H1 (cell line): ENCODE data around the gene FHIP2A. TPM values are rescaled to one million over a fixed set of nuclear protein-coding genes. Genes with fewer than 3 reads are reported as not detected.

Experiments
- CTCF ChIA-PET: fragments of 300-600 bp; sonication (Branson Sonifier 250); formaldehyde crosslinking; loops from one replicate; lab custom pipeline; 2021; ENCODE audit not compliant: partially characterized antibody; lab: Charles Lee
- POLR2A ChIA-PET: fragments of 300-600 bp; sonication (Branson Sonifier 250); formaldehyde crosslinking; loops from one replicate; lab custom pipeline; 2021; ENCODE audit warnings: inconsistent platforms; ENCODE audit not compliant: partially characterized antibody; lab: Charles Lee
- DNase-seq, 2 experiments: peaks; one replicate each; pipeline versions ENCODE4 v3.0.0 to v3.0.0-alpha.2; 2010 to 2022; ENCODE audit warnings: low spot score in 2 of 2, low read depth in 1 of 2, mixed read lengths in 1 of 2
- FAIRE-seq: peaks from 2 replicates; lab custom pipeline; 2011; peaks lifted over from hg19 to GRCh38; lab: Jason Lieb, UNC
- H2AFZ ChIP-seq: 2 replicates; pipeline ENCODE4 v1.8.1; 2012; ENCODE audit warnings: low read length, inconsistent platforms
- H2AK5ac ChIP-seq: 2 replicates; pipeline ENCODE4 v1.6.1; 2013; ENCODE audit warnings: low read depth, low read length
- H2BK120ac ChIP-seq: replicated peaks from 2 replicates; pipeline ENCODE3; 2013; ENCODE audit warnings: low read depth, low read length, inconsistent platforms
- H2BK12ac ChIP-seq: 2 replicates; pipeline ENCODE4 v1.6.1; 2013; ENCODE audit warnings: low read depth, low read length
- H2BK15ac ChIP-seq: 2 replicates; pipeline ENCODE4 v1.6.1; 2013; ENCODE audit warnings: low read length
- H2BK20ac ChIP-seq: 2 replicates; pipeline ENCODE4 v1.6.1; 2013; ENCODE audit warnings: low read length
- H2BK5ac ChIP-seq: 2 replicates; pipeline ENCODE4 v1.6.1; 2013; ENCODE audit warnings: low read depth, low read length
- H3K14ac ChIP-seq: 2 replicates; pipeline ENCODE4 v1.6.1; 2013; ENCODE audit warnings: inconsistent platforms; ENCODE audit not compliant: insufficient read length
- H3K18ac ChIP-seq: 2 replicates; pipeline ENCODE4 v1.6.1; 2013; ENCODE audit warnings: low read length; ENCODE audit errors: extremely low read depth
- H3K23ac ChIP-seq: 2 replicates; pipeline ENCODE4 v1.6.1; 2013; ENCODE audit warnings: inconsistent platforms; ENCODE audit not compliant: insufficient read length
- H3K23me2 ChIP-seq: 2 replicates; pipeline ENCODE4 v1.6.1; 2013; ENCODE audit warnings: low read depth, low read length
- H3K27ac ChIP-seq: 2 replicates; pipeline ENCODE4 v1.6.1; 2011; ENCODE audit warnings: low read depth, low read length, inconsistent platforms
- H3K27me3 ChIP-seq, 4 experiments: replicated peaks in 1 of 4; 1 replicate in 1 of 4; 2 replicates in 3 of 4; pipeline versions ENCODE4 v1.6.1 to v1.8.1; 2011 to 2013; ENCODE audit warnings: low read length in 3 of 4, mild to moderate bottlenecking in 3 of 4, inconsistent platforms in 2 of 4, mixed read lengths in 2 of 4, moderate library complexity in 1 of 4; ENCODE audit not compliant: control insufficient read depth in 3 of 4, insufficient read depth in 3 of 4; ENCODE audit errors: extremely low read depth in 1 of 4
- H3K36me3 ChIP-seq, 4 experiments: 2 replicates each; pipeline versions ENCODE4 v1.6.1 to v1.8.1; 2011 to 2013; ENCODE audit warnings: mild to moderate bottlenecking in 4 of 4, low read length in 3 of 4, moderate library complexity in 2 of 4, control low read depth in 1 of 4, inconsistent platforms in 1 of 4; ENCODE audit not compliant: insufficient read depth in 4 of 4, control insufficient read depth in 2 of 4
- H3K4ac ChIP-seq: replicated peaks from 2 replicates; pipeline ENCODE3; 2013; ENCODE audit warnings: low read length, low read depth, mixed read lengths, inconsistent platforms; ENCODE audit not compliant: insufficient read length
- H3K4me1 ChIP-seq, 4 experiments: replicated peaks in 1 of 4; 1 replicate in 1 of 4; 2 replicates in 3 of 4; pipeline versions ENCODE4 v1.6.1 to v1.8.1; 2011 to 2013; ENCODE audit warnings: low read length in 3 of 4, inconsistent platforms in 2 of 4, mixed read lengths in 1 of 4; ENCODE audit not compliant: insufficient read depth in 4 of 4, control insufficient read depth in 3 of 4
- H3K4me2 ChIP-seq, 2 experiments: 2 replicates each; pipeline versions ENCODE4 v1.6.1 to v1.8.1; 2011 to 2013; ENCODE audit warnings: low read depth in 2 of 2, low read length in 2 of 2, control low read depth in 1 of 2, inconsistent platforms in 1 of 2, mild to moderate bottlenecking in 1 of 2; ENCODE audit not compliant: insufficient read depth in 1 of 2
- H3K4me3 ChIP-seq, 4 experiments: fragments of 200-600, 300-600 bp in 1 of 4; sonication (generic), shearing (Covaris generic), sonication (Bioruptor Twin) in 1 of 4; 2 replicates each; pipeline versions ENCODE4 v1.5.1 to v1.8.1; 2011 to 2016; ENCODE audit warnings: low read length in 4 of 4, low read depth in 3 of 4, control low read depth in 2 of 4, inconsistent platforms in 2 of 4, mild to moderate bottlenecking in 2 of 4, mixed read lengths in 1 of 4, moderate library complexity in 1 of 4; ENCODE audit not compliant: insufficient read depth in 2 of 4; ENCODE audit errors: extremely low read depth in 1 of 4
- H3K56ac ChIP-seq: replicated peaks from 2 replicates; pipeline ENCODE3; 2013; ENCODE audit warnings: low read depth, mild to moderate bottlenecking, mixed read lengths, low read length, inconsistent platforms; ENCODE audit not compliant: insufficient read length
- H3K79me1 ChIP-seq: 2 replicates; pipeline ENCODE4 v1.6.1; 2013; ENCODE audit warnings: low read depth, low read length, control low read depth
- H3K79me2 ChIP-seq, 2 experiments: 2 replicates each; pipeline versions ENCODE4 v1.6.1 to v1.8.1; 2012 to 2013; ENCODE audit warnings: low read length in 2 of 2, mild to moderate bottlenecking in 2 of 2, inconsistent platforms in 1 of 2; ENCODE audit not compliant: insufficient read depth in 2 of 2, control insufficient read depth in 1 of 2
- H3K9ac ChIP-seq, 4 experiments: replicated peaks in 1 of 4; 1 replicate in 1 of 4; 2 replicates in 3 of 4; pipeline versions ENCODE4 v1.6.1 to v1.8.1; 2011 to 2013; ENCODE audit warnings: low read depth in 3 of 4, low read length in 3 of 4, control low read depth in 2 of 4, mild to moderate bottlenecking in 2 of 4, moderate library complexity in 2 of 4, inconsistent platforms in 1 of 4; ENCODE audit errors: extremely low read depth in 1 of 4
- H3K9me3 ChIP-seq, 2 experiments: 2 replicates each; pipeline versions ENCODE4 v1.6.1 to v1.8.1; 2012 to 2013; ENCODE audit warnings: mild to moderate bottlenecking in 2 of 2, moderate library complexity in 2 of 2, control low read depth in 1 of 2, inconsistent platforms in 1 of 2, low read depth in 1 of 2, low read length in 1 of 2, mixed read lengths in 1 of 2; ENCODE audit not compliant: insufficient read depth in 2 of 2
- H4K20me1 ChIP-seq, 2 experiments: replicated peaks in 1 of 2; 2 replicates each; pipeline versions ENCODE3 to v1.8.1; 2011 to 2013; ENCODE audit warnings: inconsistent platforms in 2 of 2, low read length in 2 of 2, mild to moderate bottlenecking in 1 of 2; ENCODE audit not compliant: insufficient read depth in 2 of 2, control insufficient read depth in 1 of 2
- H4K5ac ChIP-seq: 2 replicates; pipeline ENCODE4 v1.6.1; 2013; ENCODE audit warnings: low read length, low read depth, mixed read lengths, inconsistent platforms; ENCODE audit not compliant: insufficient read length
- H4K8ac ChIP-seq: 2 replicates; pipeline ENCODE4 v1.8.0; 2013; ENCODE audit warnings: mild to moderate bottlenecking, moderate library complexity, low read length, inconsistent platforms; ENCODE audit not compliant: insufficient read depth; ENCODE audit errors: extremely low read depth
- H4K91ac ChIP-seq: replicated peaks from 2 replicates; pipeline ENCODE3; 2013; ENCODE audit warnings: low read length, mixed read lengths, inconsistent platforms; ENCODE audit not compliant: insufficient read length
- ATF3 ChIP-seq: IDR thresholded peaks from 2 replicates; pipeline ENCODE4 v1.6.1; 2011; ENCODE audit warnings: low read depth, mild to moderate bottlenecking, low read length; ENCODE audit not compliant: insufficient read depth
- EZH2 ChIP-seq: fragments of 200-600 bp; sonication (generic); IDR thresholded peaks from 2 replicates; pipeline ENCODE4 v1.7.1; 2012; ENCODE audit warnings: low read depth, mild to moderate bottlenecking, moderate library complexity, low read length, inconsistent platforms; ENCODE audit not compliant: severe bottlenecking
- JUN ChIP-seq: IDR thresholded peaks from 2 replicates; pipeline ENCODE4 v1.6.1; 2011; ENCODE audit warnings: low read depth, mild to moderate bottlenecking, improper control_type of control experiment, low read length
- MAX ChIP-seq: IDR thresholded peaks from 2 replicates; pipeline ENCODE4 v1.6.1; 2012; ENCODE audit warnings: inconsistent platforms
- PHF8 ChIP-seq: fragments of 200-600 bp; sonication (generic); conservative IDR thresholded peaks from 2 replicates; pipeline ENCODE4 v1.7.1; 2012; ENCODE audit warnings: low read depth, mild to moderate bottlenecking, inconsistent platforms, low read length, moderate library complexity
- SP1 ChIP-seq: IDR thresholded peaks from 2 replicates; pipeline ENCODE4 v1.6.1; 2011; ENCODE audit warnings: low read depth, low read length
- SRF ChIP-seq: IDR thresholded peaks from 2 replicates; pipeline ENCODE4 v1.6.1; 2011; ENCODE audit warnings: mild to moderate bottlenecking, low read depth, low read length, moderate library complexity
- YY1 ChIP-seq: IDR thresholded peaks from 2 replicates; pipeline ENCODE4 v1.6.1; 2011; ENCODE audit warnings: low read depth, mild to moderate bottlenecking, low read length
- ZNF274 ChIP-seq: IDR thresholded peaks from 2 replicates; pipeline ENCODE4 v1.7.0; 2012; ENCODE audit warnings: low read length, borderline replicate concordance; ENCODE audit errors: extremely low read depth
- WGBS, 2 experiments: shearing (Covaris generic) in 1 of 2; methylation state at CpG; one replicate each; pipeline versions ENCODE4 v1.1.6 to v1.1.7; 2013 to 2015; ENCODE audit warnings: low lambda C conversion rate in 2 of 2, mixed read lengths in 2 of 2, inconsistent platforms in 1 of 2, low coverage in 1 of 2, missing lambda C conversion rate in 1 of 2; ENCODE audit not compliant: insufficient replicate concordance in 2 of 2, insufficient coverage in 1 of 2, insufficient read length in 1 of 2; ENCODE audit errors: extremely low coverage in 1 of 2, missing lambda C conversion rate in 1 of 2; 5-methylcytosine and 5-hydroxymethylcytosine counted together
- polyA plus RNA-seq, 7 experiments: library from polyadenylated mRNA; depleted of rRNA in 3 of 7; stranded (reverse) in 5 of 7; unstranded in 2 of 7; fragments of >200 nt in 5 of 7; fragments of 200-250 nt in 2 of 7; gene quantifications; 1 replicate in 5 of 7; 2 replicates in 1 of 7; 4 replicates in 1 of 7; pipeline versions ENCODE4 v1.2.1 to v1.2.3, GENCODE V29; 2011 to 2013; ENCODE audit warnings: missing spikeins in 2 of 7, mixed read lengths in 2 of 7
- total RNA-seq: library from RNA; stranded (reverse); fragmentation: NEBNext Ultra II Directional; extraction: Animal tissue kit (Norgen Biotek cat#: 25700); gene quantifications from 2 replicates; pipeline ENCODE4 v1.2.1, GENCODE V29; 2021

Gene FHIP2A
- total and polyA plus RNA-seq, 2 of the 8 experiments (the other 6 are each of a cell fraction or from before 2014, with no cell fraction given): 4.5 to 15.0 TPM

DNA sequence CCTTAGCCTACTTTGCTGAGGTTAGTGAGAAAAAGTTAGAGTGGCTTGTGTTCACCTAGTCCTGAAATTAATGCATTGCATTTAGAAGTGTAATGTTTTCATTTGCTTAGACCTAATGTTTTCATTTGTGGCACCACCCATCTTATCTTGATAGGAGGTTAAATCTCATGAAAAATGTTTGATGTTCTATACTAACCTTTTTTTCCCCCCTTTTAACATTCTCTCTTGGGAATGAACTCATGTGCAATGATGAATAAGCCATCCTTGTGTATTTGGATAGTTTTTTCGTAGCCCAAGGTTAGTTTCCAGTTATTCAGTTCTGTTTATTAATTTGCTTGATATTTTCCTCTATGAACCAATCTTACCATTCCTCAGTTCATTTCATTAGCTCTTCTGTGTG, 2.8 kb downstream of the FHIP2A start:
- no peak overlapping the region for H3K23ac ChIP-seq
- H2BK15ac ChIP-seq: no peak overlapping the region
- CTCF ChIA-PET: no interaction called here
- H2AFZ ChIP-seq: no peak overlapping the region
- no peak for TF ChIP-seq MAX
- no peak for TF ChIP-seq ATF3
- no peak for TF ChIP-seq JUN
- TF ChIP-seq PHF8: no peak
- no peak for TF ChIP-seq ZNF274
- no peak for TF ChIP-seq YY1
- TF ChIP-seq SRF: no peak
- no peak for TF ChIP-seq SP1
- no peak for TF ChIP-seq EZH2
- TF ChIP-seq, all 59 proteins: peak for 0
- Histone ChIP-seq H4K5ac (no peak overlapping the region), H3K23me2 (peaks cover 4% of the 10 kb centered on the region; the same call in 1 of the 2 replicates), H3K4me2 (no peak overlapping the region), H2BK5ac (no peak overlapping the region), H3K9ac (no peak overlapping the region), H4K8ac (no peak overlapping the region), H3K56ac (no peak overlapping the region), H3K4ac (no peak overlapping the region), H3K27me3 (no peaks in the 10 kb centered on the region), H3K4me1 (peaks cover 0 to 5% (median 0%) of the 10 kb centered on the region in 4 experiments; a peak in 1 of 7 replicates), H3K14ac (no peak overlapping the region), H3K36me3 (no peaks in the 10 kb centered on the region), H3K9me3 (no peaks in the 10 kb centered on the region), H2BK12ac (no peak overlapping the region), H3K4me3 (no peak overlapping the region), H2AK5ac (no peak overlapping the region), H2BK20ac (no peak overlapping the region), H4K20me1 (peaks cover 0 to 1% of the 10 kb centered on the region in 2 experiments), H3K79me2 (peaks cover 0 to 38% of the 10 kb centered on the region in 2 experiments; a peak in 3 of 4 replicates), H3K18ac (no peak overlapping the region), H2BK120ac (no peak overlapping the region), H4K91ac (no peak overlapping the region), H3K27ac (no peak overlapping the region), H3K79me1 (peaks cover 4% of the 10 kb centered on the region; the same call in 1 of the 2 replicates)
- POLR2A ChIA-PET: no interaction called here
- WGBS, 2 experiments: 89% methylated on average over 1 of the region's 1 CpG; no CpG with 5 or more reads in 1 of the 2 experiments
- DNase-seq (no peak), FAIRE-seq (no peak)
